Hepatocyte (in vitro differentiated cells): ENCODE data around the gene PRDM1. TPM values are rescaled to one million over a fixed set of nuclear protein-coding genes. Genes with fewer than 3 reads are reported as not detected.

ENCODE experiments used
- DNase-seq: peaks from one replicate; pipeline ENCODE4 v3.0.0-alpha.2; 2016; ENCODE audit warnings: low spot score
- H2AFZ ChIP-seq: fragments of 200-600 bp; sonication (generic); 2 replicates; pipeline ENCODE4 v1.6.0; 2016; ENCODE audit warnings: antibody characterized with exemption, mild to moderate bottlenecking
- H3K27ac ChIP-seq: fragments of 200-600 bp; sonication (generic); 2 replicates; pipeline ENCODE4 v1.5.1; 2016; ENCODE audit warnings: mild to moderate bottlenecking
- H3K27me3 ChIP-seq: fragments of 200-600 bp; sonication (generic); 2 replicates; pipeline ENCODE4 v1.6.1; 2016
- H3K36me3 ChIP-seq: fragments of 200-600 bp; sonication (generic); replicated peaks from 2 replicates; pipeline ENCODE4 v1.5.1; 2016; ENCODE audit warnings: low read depth; ENCODE audit not compliant: insufficient read depth
- H3K4me1 ChIP-seq: fragments of 200-600 bp; sonication (generic); 2 replicates; pipeline ENCODE4 v1.5.1; 2016; ENCODE audit warnings: mild to moderate bottlenecking, moderate library complexity; ENCODE audit not compliant: insufficient read depth
- H3K4me2 ChIP-seq: fragments of 200-600 bp; sonication (generic); 2 replicates; pipeline ENCODE4 v1.6.0; 2016
- H3K4me3 ChIP-seq: fragments of 200-600 bp; sonication (generic); 2 replicates; pipeline ENCODE4 v1.5.1; 2016; ENCODE audit warnings: mild to moderate bottlenecking
- H3K79me2 ChIP-seq: fragments of 200-600 bp; sonication (generic); 2 replicates; pipeline ENCODE4 v1.6.0; 2017; ENCODE audit warnings: mild to moderate bottlenecking
- H3K9me2 ChIP-seq: fragments of 200-600 bp; sonication (generic); replicated peaks from 2 replicates; pipeline ENCODE4 v1.6.0; 2017; ENCODE audit warnings: mild to moderate bottlenecking; ENCODE audit not compliant: insufficient read depth
- H3K9me3 ChIP-seq: fragments of 200-600 bp; sonication (generic); 2 replicates; pipeline ENCODE4 v1.5.1; 2016; ENCODE audit warnings: low read depth, mild to moderate bottlenecking
- H4K20me1 ChIP-seq: fragments of 200-600 bp; sonication (generic); 2 replicates; pipeline ENCODE4 v1.6.0; 2016; ENCODE audit warnings: mild to moderate bottlenecking; ENCODE audit not compliant: insufficient read depth, poor library complexity, severe bottlenecking
- EZH2 ChIP-seq: fragments of 200-600 bp; sonication (generic); IDR thresholded peaks from 2 replicates; pipeline ENCODE4 v1.6.1; 2016; ENCODE audit warnings: antibody characterized with exemption, mild to moderate bottlenecking, borderline replicate concordance
- EZH2phosphoT487 ChIP-seq: fragments of 200-600 bp; sonication (generic); IDR thresholded peaks from one replicate; pipeline ENCODE4 v1.6.1; 2018; ENCODE audit warnings: antibody characterized with exemption, mild to moderate bottlenecking, low read depth, moderate library complexity; ENCODE audit not compliant: unreplicated experiment, severe bottlenecking
- WGBS: methylation state at CpG from one replicate; pipeline ENCODE4 v1.1.6; 2016; ENCODE audit warnings: low lambda C conversion rate; ENCODE audit errors: missing lambda C conversion rate; 5-methylcytosine and 5-hydroxymethylcytosine counted together
- polyA plus RNA-seq: library from polyadenylated mRNA; unstranded; fragments of >200 nt; fragmentation: Nextera tagmentation; extraction: Ambion mirVana; gene quantifications from 2 replicates; pipeline ENCODE4 v1.2.1, GENCODE V29; 2016
- total RNA-seq: library from RNA; depleted of rRNA; stranded (reverse); fragments of >200 nt; gene quantifications from 2 replicates; pipeline ENCODE4 v1.2.3, GENCODE V29; 2014
- TF ChIP-seq, protein P1 (sequence below): fragments of 200-600 bp; sonication (generic); IDR thresholded peaks from 2 replicates; pipeline ENCODE4 v1.5.1; 2016; ENCODE audit warnings: antibody characterized with exemption, mild to moderate bottlenecking; ENCODE audit not compliant: poor library complexity

Gene PRDM1
- total and polyA plus RNA-seq, 2 experiments from 2014 or later = 18.0 to 19.3 TPM

DNA sequence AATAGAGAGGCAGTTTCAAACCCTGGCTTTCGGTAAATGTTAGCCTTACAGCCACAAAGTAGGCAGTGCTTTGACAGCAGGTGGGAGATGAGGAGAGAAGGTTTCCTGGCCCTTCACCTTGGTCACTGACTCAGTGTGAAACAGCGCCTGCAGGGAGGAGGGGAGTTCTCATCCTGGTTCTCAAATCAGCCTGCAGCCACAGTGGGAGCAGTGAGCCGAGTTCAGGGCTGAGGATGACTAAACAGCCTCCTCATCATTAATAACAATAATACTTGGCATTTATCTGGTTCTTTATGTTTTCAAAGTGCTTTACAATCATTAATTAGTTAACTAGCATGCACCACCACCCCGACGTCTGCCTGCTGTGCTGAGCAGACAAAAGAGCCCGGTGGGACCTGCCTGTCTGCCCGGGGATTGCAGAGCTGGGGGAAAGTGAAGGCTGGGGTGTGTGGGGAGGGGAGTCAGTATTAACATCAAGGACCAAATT is 59.6 kb downstream of the PRDM1 start:
- no peaks in the 10 kb centered on the region for H4K20me1 ChIP-seq
- H3K36me3 ChIP-seq = no peaks in the 10 kb centered on the region
- no peaks in the 10 kb centered on the region for H3K27me3 ChIP-seq
- H3K79me2 ChIP-seq = no peaks in the 10 kb centered on the region
- H2AFZ ChIP-seq = no peak overlapping the region
- whole genome bisulfite sequencing = 25% methylated on average over 7 of the region's 7 CpGs
- no peaks in the 10 kb centered on the region for H3K9me3 ChIP-seq
- TF ChIP-seq, protein P1, sequence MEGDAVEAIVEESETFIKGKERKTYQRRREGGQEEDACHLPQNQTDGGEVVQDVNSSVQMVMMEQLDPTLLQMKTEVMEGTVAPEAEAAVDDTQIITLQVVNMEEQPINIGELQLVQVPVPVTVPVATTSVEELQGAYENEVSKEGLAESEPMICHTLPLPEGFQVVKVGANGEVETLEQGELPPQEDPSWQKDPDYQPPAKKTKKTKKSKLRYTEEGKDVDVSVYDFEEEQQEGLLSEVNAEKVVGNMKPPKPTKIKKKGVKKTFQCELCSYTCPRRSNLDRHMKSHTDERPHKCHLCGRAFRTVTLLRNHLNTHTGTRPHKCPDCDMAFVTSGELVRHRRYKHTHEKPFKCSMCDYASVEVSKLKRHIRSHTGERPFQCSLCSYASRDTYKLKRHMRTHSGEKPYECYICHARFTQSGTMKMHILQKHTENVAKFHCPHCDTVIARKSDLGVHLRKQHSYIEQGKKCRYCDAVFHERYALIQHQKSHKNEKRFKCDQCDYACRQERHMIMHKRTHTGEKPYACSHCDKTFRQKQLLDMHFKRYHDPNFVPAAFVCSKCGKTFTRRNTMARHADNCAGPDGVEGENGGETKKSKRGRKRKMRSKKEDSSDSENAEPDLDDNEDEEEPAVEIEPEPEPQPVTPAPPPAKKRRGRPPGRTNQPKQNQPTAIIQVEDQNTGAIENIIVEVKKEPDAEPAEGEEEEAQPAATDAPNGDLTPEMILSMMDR = no peak
- TF ChIP-seq EZH2 (no peak), EZH2phosphoT487 (no peak)
- no peak overlapping the region for H3K4me3 ChIP-seq
- no peaks in the 10 kb centered on the region for H3K9me2 ChIP-seq
- H3K4me2 ChIP-seq = no peak overlapping the region
- H3K27ac ChIP-seq = no peak overlapping the region
- no peak for DNase-seq
- no peaks in the 10 kb centered on the region for H3K4me1 ChIP-seq

DNA sequence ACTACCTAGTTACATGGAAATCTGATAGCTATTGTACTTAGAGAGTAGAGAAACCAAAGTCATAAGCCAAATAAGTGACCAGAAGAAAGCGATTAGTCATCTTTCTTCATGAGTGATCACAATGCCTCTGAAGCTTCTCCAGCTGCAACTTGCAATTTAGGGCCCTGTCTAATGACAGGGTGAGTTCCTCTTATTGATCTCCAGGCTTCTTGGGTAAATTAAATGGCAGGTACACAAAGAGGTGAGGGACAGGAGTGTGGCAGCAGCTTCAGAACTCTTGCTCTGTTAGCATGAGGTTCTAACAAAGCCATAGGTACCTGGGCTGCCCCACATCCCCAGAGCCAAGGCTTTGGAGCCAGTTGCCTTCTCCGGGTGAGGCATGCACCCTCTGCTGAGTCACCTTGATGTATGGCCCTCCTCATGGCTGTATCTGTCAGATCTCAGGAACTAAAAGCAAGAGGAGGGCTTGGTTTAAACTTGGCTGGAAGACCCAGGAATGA is 60.8 kb downstream of the PRDM1 start:
- H3K4me2 ChIP-seq = no peak overlapping the region
- no peaks in the 10 kb centered on the region for H3K4me1 ChIP-seq

DNA sequence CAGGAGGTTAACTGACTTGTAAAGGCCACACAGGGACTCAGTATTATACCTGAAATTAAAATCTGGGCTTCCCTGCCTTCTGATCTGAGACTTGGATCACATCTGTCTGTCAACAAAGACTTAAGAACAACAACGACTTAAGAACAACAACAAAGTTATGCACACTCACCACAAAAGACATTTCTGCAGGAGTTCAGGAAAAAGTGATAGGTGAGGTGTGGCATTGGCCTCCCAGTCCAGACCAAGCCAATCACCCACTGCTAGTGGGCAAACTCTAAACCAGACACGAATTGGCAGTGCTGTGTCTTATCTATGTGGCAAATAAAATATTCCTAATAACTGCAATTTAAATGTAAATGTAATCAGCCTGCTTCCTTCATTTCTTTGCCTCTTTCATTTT is 61.3 kb downstream of the PRDM1 start:
- TF ChIP-seq EZH2 (no peak), EZH2phosphoT487 (no peak)
- TF ChIP-seq, protein P1 = no peak
- H3K27me3 ChIP-seq = no peaks in the 10 kb centered on the region

More for the DNA sequence above, 60.8 kb downstream of the PRDM1 start:
- TF ChIP-seq, protein P1 = no peak
- TF ChIP-seq EZH2phosphoT487 = no peak
- no peak overlapping the region for H3K4me3 ChIP-seq
- DNase-seq = no peak
- WGBS = 92% methylated on average over 2 of the region's 2 CpGs
- no peaks in the 10 kb centered on the region for H3K27me3 ChIP-seq
- H3K9me3 ChIP-seq = no peaks in the 10 kb centered on the region
- H2AFZ ChIP-seq = no peak overlapping the region
- H3K27ac ChIP-seq = no peak overlapping the region
- H4K20me1 ChIP-seq = no peaks in the 10 kb centered on the region
- no peaks in the 10 kb centered on the region for H3K79me2 ChIP-seq
- no peaks in the 10 kb centered on the region for H3K36me3 ChIP-seq
- H3K9me2 ChIP-seq = no peaks in the 10 kb centered on the region

More for the DNA sequence above, 61.3 kb downstream of the PRDM1 start:
- WGBS = 57% methylated on average over 2 of the region's 2 CpGs
- Histone ChIP-seq H3K9me2 (no peaks in the 10 kb centered on the region), H3K27ac (no peak overlapping the region), H4K20me1 (no peaks in the 10 kb centered on the region), H3K4me2 (no peak overlapping the region), H3K4me3 (no peak overlapping the region), H3K79me2 (no peaks in the 10 kb centered on the region), H2AFZ (no peak overlapping the region), H3K36me3 (no peaks in the 10 kb centered on the region), H3K4me1 (no peaks in the 10 kb centered on the region), H3K9me3 (no peaks in the 10 kb centered on the region)
- no peak for DNase-seq
